ENCODE measurements around the gene PLA2G1B. TPM values are rescaled to one million over a fixed set of nuclear protein-coding genes. Genes with fewer than 3 reads are reported as not detected.

The PLA2G1B gene
- total RNA-seq, 1 donor from 2014 or later, result not detected

- Mint-ChIP-seq H3K36me3 (ENCODE audit: low read depth, unreplicated experiment) (no peaks in the 10 kb centered on the region), H3K4me1 (ENCODE audit: unreplicated experiment) (peaks cover 12% of the 10 kb centered on the region), H3K9me3 (ENCODE audit: unreplicated experiment) (no peaks in the 10 kb centered on the region), H3K4me3 (ENCODE audit: unreplicated experiment) (peak overlapping the region; percentile 84), H3K27ac (ENCODE audit: unreplicated experiment) (peak overlapping the region; percentile 81), H3K27me3 (ENCODE audit: unreplicated experiment) (peaks cover 3% of the 10 kb centered on the region)
- peak; percentile 100 for DNase-seq (ENCODE audit: low spot score)
- TF ChIP-seq CTCF (IDR thresholded peaks at IDR 0.05; ENCODE audit: unreplicated experiment), result peak; percentile 46
These were observed 10.1 kb downstream of the PLA2G1B start for GRCh38 chr12:120317224-120318105.

- no peak for DNase-seq (ENCODE audit: low spot score)
- peak overlapping the region; percentile 81 for H3K27ac Mint-ChIP-seq (ENCODE audit: unreplicated experiment)
These were observed 10.8 kb downstream of the PLA2G1B start for GRCh38 chr12:120316798-120317223.

GRCh38 chr12:120314220-120314619 is 13.4 kb downstream of the PLA2G1B start:
- peaks cover 2% of the 10 kb centered on the region for H3K27me3 Mint-ChIP-seq (ENCODE audit: unreplicated experiment)
- peak; percentile 22 for DNase-seq (ENCODE audit: low spot score)
- peak; percentile 34 for TF ChIP-seq CTCF (IDR thresholded peaks at IDR 0.05; ENCODE audit: unreplicated experiment)
- no peak overlapping the region for H3K27ac Mint-ChIP-seq (ENCODE audit: unreplicated experiment)
- H3K9me3 Mint-ChIP-seq (ENCODE audit: unreplicated experiment), result no peaks in the 10 kb centered on the region
- H3K36me3 Mint-ChIP-seq (ENCODE audit: low read depth, unreplicated experiment), result no peaks in the 10 kb centered on the region
- H3K4me1 Mint-ChIP-seq (ENCODE audit: unreplicated experiment), result peaks cover 12% of the 10 kb centered on the region
- no peak overlapping the region for H3K4me3 Mint-ChIP-seq (ENCODE audit: unreplicated experiment)

More at GRCh38 chr12:120316798-120317223, 10.8 kb downstream of the PLA2G1B start:
- Mint-ChIP-seq H3K4me1 (ENCODE audit: unreplicated experiment) (peaks cover 12% of the 10 kb centered on the region), H3K9me3 (ENCODE audit: unreplicated experiment) (no peaks in the 10 kb centered on the region), H3K27me3 (ENCODE audit: unreplicated experiment) (peaks cover 3% of the 10 kb centered on the region), H3K4me3 (ENCODE audit: unreplicated experiment) (peak overlapping the region; percentile 84), H3K36me3 (ENCODE audit: low read depth, unreplicated experiment) (no peaks in the 10 kb centered on the region)
- no peak for TF ChIP-seq CTCF (IDR thresholded peaks at IDR 0.05; ENCODE audit: unreplicated experiment)

GRCh38 chr12:120301962-120302815 is 25.4 kb downstream of the PLA2G1B start, which contains the start of gene SIRT4:
Gene SIRT4 (plus strand): TSS chr12:120302321. CDS start chr12:120303562, 1,241 bp downstream.
- DNase-seq (ENCODE audit: low spot score), result peak; percentile 85
- Mint-ChIP-seq H3K4me3 (ENCODE audit: unreplicated experiment) (peak within 1 kb of the TSS; percentile 99), H3K36me3 (ENCODE audit: low read depth, unreplicated experiment) (no peaks in the 10 kb centered on the region), H3K4me1 (ENCODE audit: unreplicated experiment) (peaks cover 7% of the 10 kb centered on the region), H3K9me3 (ENCODE audit: unreplicated experiment) (no peaks in the 10 kb centered on the region), H3K27ac (ENCODE audit: unreplicated experiment) (peak within 1 kb of the TSS; percentile 96), H3K27me3 (ENCODE audit: unreplicated experiment) (peaks cover 6% of the 10 kb centered on the region)
- TF ChIP-seq CTCF (IDR thresholded peaks at IDR 0.05; ENCODE audit: unreplicated experiment), result peak; percentile 79

All from endothelial cell (in vitro differentiated cells).